Right lobe of liver (tissue), 4 donors: Measurements from ENCODE around the gene CPPED1.

Source experiments
- POLR2A ChIP-seq: fragments of 450-650 bp; IDR thresholded peaks from one replicate; pipeline ENCODE4 v1.6.1; 2017; ENCODE audit warnings: antibody characterized with exemption, mild to moderate bottlenecking
- TF ChIP-seq, protein P1 (sequence below), 4 donors: fragments of 200-600 bp in 3 of 4; fragments of 450-650 bp in 1 of 4; IDR thresholded peaks; one replicate each; pipeline versions ENCODE4 v1.5.1 to v1.8.0; 2016 to 2022; ENCODE audit warnings: antibody characterized with exemption in 4 of 4, mild to moderate bottlenecking in 2 of 4
- donor health status: DM: no; HTN: no; CAD: no.
- donor health status: DM: no; HTN: no; CAD: no.
- donor health status: DM: no; HTN: yes; CAD: no.

DNA sequence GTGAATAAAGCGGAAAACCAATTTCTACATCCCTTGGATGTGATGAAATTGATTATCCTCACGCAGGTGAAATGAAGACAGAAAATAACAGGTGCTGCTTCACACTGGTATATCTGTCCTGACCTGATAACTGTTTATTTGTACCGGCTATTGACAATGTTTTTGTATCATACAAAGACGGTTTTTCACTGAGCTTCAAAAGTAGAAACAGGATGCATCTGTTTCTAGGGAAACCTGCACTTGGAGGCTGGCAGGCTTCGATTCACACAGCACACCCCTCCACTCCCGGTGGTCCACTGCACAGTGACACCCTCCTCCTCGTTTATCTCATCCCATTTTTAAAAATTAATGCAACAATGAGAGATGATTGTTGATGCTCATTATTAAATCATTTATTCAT lies 104.5 kb downstream of the CPPED1 start:
- TF ChIP-seq, protein P1, sequence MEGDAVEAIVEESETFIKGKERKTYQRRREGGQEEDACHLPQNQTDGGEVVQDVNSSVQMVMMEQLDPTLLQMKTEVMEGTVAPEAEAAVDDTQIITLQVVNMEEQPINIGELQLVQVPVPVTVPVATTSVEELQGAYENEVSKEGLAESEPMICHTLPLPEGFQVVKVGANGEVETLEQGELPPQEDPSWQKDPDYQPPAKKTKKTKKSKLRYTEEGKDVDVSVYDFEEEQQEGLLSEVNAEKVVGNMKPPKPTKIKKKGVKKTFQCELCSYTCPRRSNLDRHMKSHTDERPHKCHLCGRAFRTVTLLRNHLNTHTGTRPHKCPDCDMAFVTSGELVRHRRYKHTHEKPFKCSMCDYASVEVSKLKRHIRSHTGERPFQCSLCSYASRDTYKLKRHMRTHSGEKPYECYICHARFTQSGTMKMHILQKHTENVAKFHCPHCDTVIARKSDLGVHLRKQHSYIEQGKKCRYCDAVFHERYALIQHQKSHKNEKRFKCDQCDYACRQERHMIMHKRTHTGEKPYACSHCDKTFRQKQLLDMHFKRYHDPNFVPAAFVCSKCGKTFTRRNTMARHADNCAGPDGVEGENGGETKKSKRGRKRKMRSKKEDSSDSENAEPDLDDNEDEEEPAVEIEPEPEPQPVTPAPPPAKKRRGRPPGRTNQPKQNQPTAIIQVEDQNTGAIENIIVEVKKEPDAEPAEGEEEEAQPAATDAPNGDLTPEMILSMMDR (IDR thresholded peaks at IDR 0.05), result no peak
- no peak for TF ChIP-seq POLR2A
